GM12874 (cell line): ENCODE data around the gene NENF.

Source experiments
- TF ChIP-seq, protein P1 (sequence below): IDR thresholded peaks from 2 replicates; pipeline ENCODE4 v1.5.1; 2011; ENCODE audit warnings: low read depth, mild to moderate bottlenecking, control low read depth, low read length, moderate library complexity; ENCODE audit not compliant: insufficient read depth

The NENF gene

DNA sequence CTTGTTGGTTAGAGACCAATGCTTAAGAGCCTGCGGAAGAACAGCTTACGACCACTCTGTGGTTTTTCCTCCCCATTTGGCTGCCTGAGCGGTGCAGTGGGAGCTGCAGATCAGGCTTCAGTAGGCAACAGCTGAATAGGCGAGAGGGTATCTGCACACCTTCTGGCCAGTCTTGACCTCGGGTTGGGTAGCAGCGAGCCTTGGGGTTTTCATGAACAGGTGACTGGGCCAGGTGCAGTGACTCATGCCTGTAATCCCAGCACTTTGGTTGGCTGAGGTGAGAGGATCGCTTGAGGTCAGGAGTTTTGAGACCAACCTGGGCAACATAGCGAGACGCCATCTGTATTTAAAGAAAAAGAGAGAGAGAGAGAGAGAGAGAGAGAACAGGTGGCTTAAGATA is 41.0 kb downstream of the NENF start:
- TF ChIP-seq, protein P1, sequence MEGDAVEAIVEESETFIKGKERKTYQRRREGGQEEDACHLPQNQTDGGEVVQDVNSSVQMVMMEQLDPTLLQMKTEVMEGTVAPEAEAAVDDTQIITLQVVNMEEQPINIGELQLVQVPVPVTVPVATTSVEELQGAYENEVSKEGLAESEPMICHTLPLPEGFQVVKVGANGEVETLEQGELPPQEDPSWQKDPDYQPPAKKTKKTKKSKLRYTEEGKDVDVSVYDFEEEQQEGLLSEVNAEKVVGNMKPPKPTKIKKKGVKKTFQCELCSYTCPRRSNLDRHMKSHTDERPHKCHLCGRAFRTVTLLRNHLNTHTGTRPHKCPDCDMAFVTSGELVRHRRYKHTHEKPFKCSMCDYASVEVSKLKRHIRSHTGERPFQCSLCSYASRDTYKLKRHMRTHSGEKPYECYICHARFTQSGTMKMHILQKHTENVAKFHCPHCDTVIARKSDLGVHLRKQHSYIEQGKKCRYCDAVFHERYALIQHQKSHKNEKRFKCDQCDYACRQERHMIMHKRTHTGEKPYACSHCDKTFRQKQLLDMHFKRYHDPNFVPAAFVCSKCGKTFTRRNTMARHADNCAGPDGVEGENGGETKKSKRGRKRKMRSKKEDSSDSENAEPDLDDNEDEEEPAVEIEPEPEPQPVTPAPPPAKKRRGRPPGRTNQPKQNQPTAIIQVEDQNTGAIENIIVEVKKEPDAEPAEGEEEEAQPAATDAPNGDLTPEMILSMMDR = no peak

- TF ChIP-seq, protein P1 = no peak
These were observed 42.4 kb downstream of the NENF start for GRCh38 chr1:212475151-212475550.

GRCh38 chr1:212477014-212477679 is 44.4 kb downstream of the NENF start:
- TF ChIP-seq, protein P1 = peak; percentile 90

DNA sequence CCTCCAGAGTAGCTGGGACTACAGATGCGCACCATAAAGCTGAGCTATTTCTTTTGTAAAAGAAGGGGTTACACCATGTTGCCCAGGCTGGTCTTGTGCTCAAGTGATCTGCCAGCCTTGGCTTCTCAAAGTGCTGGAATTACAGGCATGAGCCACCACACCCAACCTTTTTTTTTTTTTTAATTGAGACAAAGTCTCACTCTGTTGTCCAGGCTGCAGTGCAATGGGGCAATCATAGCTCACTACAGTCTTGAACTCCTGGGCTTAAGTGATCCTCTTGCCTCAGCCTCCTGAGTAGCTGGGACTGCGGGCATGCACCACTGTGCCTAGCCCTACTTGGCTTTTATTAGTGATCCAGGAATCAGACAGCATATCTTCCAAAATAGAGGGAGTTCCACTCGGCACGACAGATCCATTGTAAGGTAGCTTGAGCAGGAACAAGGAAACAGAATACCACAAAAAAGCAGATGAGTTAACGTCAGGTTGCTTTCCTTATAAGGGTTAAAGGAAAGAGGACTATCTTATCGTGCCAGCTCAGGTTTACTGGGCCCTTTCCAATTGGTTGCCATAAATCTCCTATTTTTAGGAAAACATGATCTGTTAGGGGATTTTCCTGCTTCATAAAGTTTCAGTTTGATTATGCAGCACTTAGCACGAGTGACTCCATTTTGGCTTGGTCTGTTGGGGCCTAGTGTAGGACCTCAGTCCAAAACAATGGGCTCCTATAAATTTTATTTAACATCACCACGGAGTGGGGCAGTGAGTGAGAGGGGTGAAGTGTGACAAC is 45.2 kb downstream of the NENF start:
- TF ChIP-seq, protein P1 = no peak

GRCh38 chr1:212478467-212479025 is 45.8 kb downstream of the NENF start:
- TF ChIP-seq, protein P1 = no peak

- TF ChIP-seq, protein P1 = no peak
These were observed 46.5 kb downstream of the NENF start for GRCh38 chr1:212479188-212479587.

GRCh38 chr1:212481438-212481767 is 48.7 kb downstream of the NENF start:
- TF ChIP-seq, protein P1 = no peak
